Fibroblast of villous mesenchyme (primary cell): ENCODE measurements around the gene TPGS1. TPM values are rescaled to one million over a fixed set of nuclear protein-coding genes. Genes with fewer than 3 reads are reported as not detected.

Source experiments
- DNase-seq: peaks from one replicate; pipeline ENCODE4 v3.0.0-alpha.2; 2010; ENCODE audit warnings: low read depth
- H3K4me3 ChIP-seq: 2 replicates; pipeline ENCODE4 v1.5.1; 2011; ENCODE audit warnings: low read depth, mild to moderate bottlenecking, low read length
- total RNA-seq: library from RNA; depleted of rRNA; stranded (reverse); fragments of >200 nt; gene quantifications from 2 replicates; pipeline ENCODE4 v1.2.3, GENCODE V29; 2012
- TF ChIP-seq, protein P1 (sequence below): IDR thresholded peaks from 2 replicates; pipeline ENCODE4 v1.5.1; 2012; ENCODE audit warnings: low read depth, mild to moderate bottlenecking, low read length; ENCODE audit not compliant: insufficient read depth

Gene TPGS1
- total RNA-seq, 1 donor = 16.8 TPM

DNA sequence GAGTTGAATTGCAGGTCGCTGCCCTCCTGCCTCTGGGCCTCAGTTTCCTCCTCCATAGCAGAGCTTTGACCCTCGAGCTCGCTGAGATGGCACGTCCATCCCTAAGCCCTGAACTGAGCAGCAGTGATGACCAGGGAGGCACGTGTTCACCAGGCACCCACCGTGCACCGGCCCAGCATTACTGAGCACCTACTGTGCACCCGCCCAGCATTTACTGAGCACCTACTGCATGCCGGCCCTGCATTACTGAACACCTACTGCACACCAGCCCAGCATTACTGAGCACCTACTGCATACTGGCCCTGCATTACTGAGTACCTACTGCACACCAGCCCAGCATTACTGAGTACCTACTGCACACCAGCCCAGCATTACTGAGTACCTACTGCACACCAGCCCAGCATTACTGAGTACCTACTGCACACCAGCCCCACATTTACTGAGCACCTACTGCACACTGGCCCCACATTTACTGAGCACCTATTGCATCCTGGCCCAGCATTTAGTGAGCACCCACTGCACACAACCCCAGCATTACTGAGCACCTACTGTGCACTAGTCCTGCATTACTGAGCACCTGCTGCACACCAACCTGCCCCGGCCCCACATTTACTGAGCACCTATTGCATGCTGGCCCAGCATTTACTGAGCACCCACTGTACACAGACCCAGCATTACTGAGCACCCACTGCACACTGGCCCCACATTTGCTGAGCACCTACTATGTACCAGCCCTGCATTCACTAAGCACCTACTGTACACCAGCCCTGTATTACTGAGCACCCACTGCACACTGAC lies 6.3 kb downstream of the TPGS1 start:
- no peak overlapping the region for H3K4me3 ChIP-seq
- TF ChIP-seq, protein P1, sequence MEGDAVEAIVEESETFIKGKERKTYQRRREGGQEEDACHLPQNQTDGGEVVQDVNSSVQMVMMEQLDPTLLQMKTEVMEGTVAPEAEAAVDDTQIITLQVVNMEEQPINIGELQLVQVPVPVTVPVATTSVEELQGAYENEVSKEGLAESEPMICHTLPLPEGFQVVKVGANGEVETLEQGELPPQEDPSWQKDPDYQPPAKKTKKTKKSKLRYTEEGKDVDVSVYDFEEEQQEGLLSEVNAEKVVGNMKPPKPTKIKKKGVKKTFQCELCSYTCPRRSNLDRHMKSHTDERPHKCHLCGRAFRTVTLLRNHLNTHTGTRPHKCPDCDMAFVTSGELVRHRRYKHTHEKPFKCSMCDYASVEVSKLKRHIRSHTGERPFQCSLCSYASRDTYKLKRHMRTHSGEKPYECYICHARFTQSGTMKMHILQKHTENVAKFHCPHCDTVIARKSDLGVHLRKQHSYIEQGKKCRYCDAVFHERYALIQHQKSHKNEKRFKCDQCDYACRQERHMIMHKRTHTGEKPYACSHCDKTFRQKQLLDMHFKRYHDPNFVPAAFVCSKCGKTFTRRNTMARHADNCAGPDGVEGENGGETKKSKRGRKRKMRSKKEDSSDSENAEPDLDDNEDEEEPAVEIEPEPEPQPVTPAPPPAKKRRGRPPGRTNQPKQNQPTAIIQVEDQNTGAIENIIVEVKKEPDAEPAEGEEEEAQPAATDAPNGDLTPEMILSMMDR = no peak
- no peak for DNase-seq

DNA sequence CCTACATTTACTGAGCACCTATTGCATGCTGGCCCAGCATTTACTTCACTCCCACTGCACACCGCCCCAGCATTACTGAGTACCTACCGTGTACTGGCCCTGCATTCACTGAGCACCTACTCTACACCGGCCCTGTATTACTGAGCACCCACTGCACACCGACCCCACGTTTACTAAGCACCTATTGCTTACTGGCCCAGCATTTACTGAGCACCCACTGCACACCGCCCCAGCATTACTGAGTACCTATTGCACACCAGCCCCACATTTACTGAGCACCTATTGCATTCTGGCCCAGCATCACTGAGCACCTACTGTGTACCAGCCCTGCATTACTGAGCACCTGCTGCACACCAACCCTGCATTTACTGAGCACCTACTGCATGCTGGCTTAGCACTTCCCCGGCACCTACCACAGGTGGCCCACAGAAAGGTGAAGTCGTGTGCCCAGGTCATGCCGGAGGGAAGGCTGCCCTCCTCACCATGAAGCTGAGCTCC lies 6.9 kb downstream of the TPGS1 start:
- no peak overlapping the region for H3K4me3 ChIP-seq
- TF ChIP-seq, protein P1 = no peak
- DNase-seq = no peak

DNA sequence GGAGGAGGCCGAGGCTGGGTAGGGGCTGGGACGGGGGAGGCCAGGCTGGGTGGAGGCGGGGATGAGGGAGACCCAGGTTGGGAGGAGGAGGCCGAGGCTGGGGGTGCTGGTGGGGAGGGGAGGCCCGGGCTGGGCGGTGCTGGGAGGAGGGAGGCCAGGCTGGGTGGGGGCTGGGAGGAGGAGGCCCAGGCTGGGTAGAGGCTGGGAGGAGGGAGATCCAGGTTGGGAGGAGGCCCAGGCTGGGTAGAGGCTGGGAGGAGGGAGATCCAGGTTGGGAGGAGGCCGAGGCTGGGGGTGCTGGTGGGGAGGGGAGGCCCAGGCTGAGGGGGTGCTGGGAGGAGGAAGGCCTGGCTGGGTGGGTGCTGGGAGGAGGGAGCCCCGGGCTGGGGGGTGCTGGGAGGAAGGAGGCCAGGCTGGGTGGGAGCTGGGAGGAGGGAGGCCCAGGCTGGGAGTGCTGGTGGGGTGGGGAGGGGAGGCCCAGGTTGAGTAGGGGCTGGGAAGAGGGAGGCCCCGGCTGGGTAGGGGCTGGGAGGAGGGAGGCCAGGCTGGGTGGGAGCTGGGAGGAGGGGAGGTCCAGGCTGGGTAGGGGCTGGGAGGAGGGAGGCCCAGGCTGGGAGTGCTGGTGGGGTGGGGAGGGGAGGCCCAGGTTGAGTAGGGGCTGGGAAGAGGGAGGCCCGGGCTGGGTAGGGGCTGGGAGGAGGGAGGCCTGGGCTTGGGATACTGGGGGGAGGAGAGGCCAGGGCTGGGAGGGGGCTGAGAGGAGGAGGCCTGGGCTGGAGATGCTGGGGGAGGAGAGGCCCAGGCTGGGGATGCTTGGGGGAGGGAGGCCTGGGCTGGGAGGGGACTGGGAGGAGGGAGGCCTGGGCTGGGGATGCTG lies 10.7 kb downstream of the TPGS1 start:
- TF ChIP-seq, protein P1 = no peak

DNA sequence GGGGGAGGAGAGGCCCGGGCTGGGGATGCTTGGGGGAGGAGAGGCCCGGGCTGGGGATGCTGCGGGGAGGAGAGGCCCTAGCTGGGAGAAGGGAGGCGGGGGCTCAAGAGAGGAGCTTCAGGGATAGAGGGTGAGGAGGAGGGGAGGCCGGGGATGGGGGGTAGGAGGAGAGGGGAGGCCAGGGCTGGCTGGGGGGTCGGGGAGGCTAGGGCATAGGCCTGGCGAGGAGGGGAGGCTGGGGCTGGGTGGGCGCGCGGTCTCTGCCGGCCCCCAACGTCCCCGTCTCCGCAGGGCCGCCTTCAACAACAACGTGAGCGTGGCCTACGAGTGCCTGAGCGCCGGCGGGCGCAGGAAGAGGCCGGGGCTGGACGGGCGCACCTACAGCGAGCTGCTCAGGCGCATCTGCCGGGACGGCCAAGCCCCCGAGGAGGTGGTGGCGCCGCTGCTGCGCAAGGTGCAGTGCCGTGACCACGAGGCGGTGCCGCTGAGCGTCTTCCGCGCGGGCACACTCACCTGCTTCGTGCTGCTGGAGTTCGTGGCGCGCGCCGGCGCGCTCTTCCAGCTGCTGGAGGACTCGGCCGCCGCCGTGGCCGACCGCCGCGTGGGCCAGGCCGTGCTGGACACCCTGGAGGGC lies 11.4 kb downstream of the TPGS1 start:
- no peak for DNase-seq
- TF ChIP-seq, protein P1 = no peak
- no peak overlapping the region for H3K4me3 ChIP-seq

More for the DNA sequence above, 10.7 kb downstream of the TPGS1 start:
- H3K4me3 ChIP-seq = no peak overlapping the region
- DNase-seq = peak; percentile 95

DNA sequence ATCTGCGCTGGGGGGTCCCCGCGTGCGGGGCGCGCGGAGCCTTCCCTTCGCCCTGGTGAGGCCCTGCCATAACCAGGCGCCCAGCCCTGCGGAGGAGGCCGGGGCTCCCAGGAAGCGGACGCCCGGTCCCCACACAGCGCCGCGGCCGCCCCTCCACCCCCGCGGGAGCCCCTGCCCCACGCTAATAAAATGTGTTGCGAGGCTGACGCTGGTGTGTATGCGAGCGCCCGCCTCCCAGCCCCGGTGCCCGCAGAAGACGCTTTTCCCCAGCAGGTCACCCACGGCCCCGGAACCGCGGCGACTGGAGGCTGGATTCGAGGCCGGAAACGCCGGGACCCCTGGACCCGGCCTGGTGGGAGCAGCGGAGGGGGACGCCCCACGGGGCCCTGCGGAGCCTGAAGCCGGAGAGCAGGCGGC lies 12.2 kb downstream of the TPGS1 start:
- H3K4me3 ChIP-seq = no peak overlapping the region
- DNase-seq = no peak
- TF ChIP-seq, protein P1 = no peak

DNA sequence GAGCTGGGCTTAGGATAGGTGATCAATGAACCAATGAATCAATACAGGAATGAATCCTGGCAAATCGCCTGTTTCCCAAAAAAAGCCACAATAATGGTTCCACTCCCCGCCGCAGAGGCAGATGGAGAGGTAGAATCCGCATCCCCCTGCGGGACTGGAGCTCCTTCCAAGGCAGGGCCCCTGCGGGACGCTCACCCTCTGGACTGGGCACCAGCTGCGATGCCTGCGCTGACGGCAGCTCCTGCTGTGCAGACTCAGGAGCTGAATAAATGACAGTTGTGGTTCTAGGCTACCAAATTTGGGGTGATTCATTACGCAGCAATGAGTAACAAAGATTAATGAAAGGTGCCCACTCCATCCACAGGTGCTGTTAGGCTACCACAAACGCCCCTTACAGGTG lies 15.4 kb downstream of the TPGS1 start:
- TF ChIP-seq, protein P1 = no peak
- no peak for DNase-seq
- H3K4me3 ChIP-seq = peak overlapping the region; percentile 32
